ENCODE measurements around the gene DOCK1.

- TF ChIP-seq CTCF (IDR thresholded peaks at IDR 0.05; ENCODE audit: low read depth, low read length) = no peak
- no peak for TF ChIP-seq MYC (IDR thresholded peaks at IDR 0.05; ENCODE audit: low read depth, low read length)
Measured at GRCh38 chr10:126877390-126877789, 27.8 kb upstream of the DOCK1 start.

All from NB4 (cell line).